Stimulated activated CD4-positive, alpha-beta T cell treated with anti-CD3 and anti-CD28 coated beads, Interleukin-15, amount 100 ng/mL, for 24 hours (primary cell): Measurements from ENCODE around the gene RAD21L1.

ENCODE experiments used
- DNase-seq: peaks from one replicate; pipeline ENCODE4 v3.0.0-alpha.2; 2020

RAD21L1 gene

DNA sequence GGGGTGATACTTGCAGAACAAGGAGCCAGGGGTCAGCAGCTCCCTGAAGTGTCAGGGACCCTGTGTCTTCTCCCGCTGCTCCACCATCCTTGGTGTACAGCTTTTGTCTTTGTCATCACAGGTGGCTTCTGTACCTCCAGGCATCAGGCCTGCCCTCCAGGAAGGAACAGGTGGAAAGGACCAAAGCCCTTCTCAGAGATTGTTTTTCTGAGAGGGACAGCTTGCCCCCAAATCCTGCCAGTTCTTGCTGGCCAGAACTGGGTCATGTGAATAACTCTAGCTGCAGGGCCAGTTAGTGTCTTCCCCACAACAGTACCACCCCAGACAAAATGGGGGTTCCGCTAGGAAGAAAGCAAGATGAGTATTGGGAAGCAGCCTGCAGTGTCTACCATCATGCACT lies 71.6 kb downstream of the RAD21L1 start:
- DNase-seq = no peak

DNA sequence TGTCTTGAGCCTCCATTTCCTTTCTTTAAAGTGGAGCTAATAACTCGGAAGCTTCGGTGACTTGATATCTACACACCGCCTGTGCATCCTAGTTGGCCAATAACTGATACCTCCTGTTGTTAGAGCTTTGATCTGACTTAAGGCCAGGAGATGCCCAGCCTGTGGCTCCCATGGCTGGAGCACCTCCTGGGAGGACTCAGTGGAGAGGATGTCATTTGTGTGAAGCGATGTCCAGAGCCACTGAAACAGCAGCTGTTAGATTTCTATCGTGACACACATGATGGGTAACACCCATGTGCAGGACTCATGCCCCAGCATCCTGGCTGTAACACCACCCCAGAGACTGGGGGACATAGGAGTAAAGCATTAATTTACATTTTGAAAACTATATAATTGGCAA lies 72.3 kb downstream of the RAD21L1 start:
- DNase-seq = no peak

DNA sequence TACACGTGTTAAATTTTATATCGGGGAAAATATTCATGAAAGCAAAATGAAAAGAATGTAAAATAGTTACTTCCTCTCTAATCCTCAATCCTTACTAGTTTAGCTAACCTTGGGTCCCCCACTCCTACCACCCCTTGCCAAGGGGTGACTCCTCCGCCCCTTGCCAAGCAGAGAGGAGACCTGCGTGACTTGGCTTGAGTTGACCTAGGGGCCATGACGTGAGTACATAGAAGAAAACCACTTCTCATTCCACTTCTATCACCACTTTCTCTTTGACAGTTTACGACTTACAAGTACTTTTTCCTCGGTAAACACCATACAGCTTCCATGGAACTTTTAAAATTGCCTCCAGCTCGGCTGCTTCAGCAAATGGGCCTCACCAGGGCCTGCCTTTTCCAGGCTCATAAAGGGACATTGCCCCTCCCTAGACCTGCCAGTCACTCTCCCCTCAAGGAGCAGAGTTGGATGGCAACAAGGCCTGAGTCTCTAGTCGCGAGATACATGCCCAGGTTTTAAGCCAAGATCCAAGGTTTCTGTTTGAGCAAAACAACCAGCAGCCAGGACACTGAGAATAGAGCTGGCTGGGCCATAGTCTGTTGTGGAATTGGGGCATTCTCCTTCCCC lies 73.2 kb downstream of the RAD21L1 start:
- no peak for DNase-seq

DNA sequence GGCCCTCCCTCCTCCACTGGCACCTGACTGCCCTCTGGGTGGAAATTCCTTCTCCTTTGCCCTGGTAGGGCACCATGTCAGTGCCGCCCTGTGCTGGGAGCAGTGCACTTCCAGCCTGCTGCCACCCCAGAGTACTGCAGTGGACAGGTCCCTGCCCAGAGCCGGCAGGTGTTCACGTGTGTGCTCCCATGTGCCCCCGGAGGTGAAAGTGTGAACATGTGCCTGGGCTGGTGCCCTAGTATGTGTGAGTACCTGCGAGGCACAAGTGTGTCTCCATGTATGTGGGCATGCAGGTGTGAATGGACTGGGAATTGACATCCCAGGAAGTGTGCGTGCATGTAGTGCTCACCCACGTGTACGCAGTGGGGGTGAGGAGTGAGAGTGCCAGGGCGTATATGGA lies 73.7 kb downstream of the RAD21L1 start:
- peak; percentile 61 for DNase-seq

DNA sequence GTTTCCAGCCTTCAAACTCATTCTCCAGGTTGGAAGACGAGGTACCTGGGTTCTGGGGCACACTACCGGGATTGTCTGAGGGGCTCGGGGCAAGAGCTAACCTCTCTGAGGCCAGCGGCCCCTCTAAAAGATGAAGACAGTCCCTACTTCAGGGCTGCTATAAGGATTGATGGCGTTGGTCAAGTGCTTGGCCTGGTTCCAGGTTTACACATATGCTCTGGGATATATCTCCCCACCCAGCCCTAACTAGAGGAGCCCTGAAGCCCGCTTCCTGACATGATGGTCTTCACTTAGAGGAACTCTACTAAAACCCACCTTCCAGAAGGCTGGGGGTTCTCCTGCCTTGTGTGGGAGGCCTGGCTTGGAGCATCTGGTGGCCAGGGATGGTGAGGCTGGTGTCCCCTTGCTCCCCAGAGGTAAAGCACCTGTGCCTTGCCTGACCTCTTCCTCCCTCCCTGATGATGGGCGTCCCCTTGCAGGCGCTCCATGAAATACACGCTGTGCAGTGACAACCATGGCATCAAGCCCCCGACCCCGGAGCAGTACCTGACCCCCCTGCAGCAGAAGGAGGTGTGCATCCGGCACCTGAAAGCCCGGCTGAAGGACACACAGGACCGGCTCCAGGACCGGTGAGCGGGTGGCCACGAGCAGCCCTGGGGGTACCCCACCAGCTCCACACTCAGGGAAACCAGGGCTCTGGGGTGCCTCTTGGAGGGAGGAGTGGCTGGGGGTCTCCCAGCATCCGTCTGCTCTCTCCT lies 74.4 kb downstream of the RAD21L1 start:
- DNase-seq = no peak

DNA sequence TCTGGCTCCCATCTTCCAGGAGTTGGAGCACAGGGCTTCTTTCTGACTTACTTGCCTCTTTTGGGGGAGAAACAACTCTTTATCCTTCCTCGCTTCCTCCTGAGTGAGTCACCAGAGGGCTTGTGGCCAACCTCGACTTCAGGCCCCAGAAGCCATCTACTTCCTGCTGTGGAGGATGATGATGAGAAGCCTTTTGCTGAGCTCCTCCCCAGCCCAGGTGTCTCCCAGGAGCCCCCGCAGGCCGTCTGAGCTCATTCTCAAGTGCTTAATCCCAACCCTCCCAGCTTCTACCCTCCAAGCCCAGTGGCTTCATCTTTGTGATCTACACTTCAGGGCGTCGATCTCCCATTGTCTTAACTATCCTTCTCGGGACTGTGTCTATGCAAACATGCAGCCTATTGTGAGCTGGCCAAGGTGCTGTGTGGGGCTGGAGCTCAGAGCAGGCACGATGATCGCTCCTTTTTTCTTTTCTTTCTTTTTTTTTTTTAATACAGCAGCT lies 75.2 kb downstream of the RAD21L1 start:
- DNase-seq = peak; percentile 66

DNA sequence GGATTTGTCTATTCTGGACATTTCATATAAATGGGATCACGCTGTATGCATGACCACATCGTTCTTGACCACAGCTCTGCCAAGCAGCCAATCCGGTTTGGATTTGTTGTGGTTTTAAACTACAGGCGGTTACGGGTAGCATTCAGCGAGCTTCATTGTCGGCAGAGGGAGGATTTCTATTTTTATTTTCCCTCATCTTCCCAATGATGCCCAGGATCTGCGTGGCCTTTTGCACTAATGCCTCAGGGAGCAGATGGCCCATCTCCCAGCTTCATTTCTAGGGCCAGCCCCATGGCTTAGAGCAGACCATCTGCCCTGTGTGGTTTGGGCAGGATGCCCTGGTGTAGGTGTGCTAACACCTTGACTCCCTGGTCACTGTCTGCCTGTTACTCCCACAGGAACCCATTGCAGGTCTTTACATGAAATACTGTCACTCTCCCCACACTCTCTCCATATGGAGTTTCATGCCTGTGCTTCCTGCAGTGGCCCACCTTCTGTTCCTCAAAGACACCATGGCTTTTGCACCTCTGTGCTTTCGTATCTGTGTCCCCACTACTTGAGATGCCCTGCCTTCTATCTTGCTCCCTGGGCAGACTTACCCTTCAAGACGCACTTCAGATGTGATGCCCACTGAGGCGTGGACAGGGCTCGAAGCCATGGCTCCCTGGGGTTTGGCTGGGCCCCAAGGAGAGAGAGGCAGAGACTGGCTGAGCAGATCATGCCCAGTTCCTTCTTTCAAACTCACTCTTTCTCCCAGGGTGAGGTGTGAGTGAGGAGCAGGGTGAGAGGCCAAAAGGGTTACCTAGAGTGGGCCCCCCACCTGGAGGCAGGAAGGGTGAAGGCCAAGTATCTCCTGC lies 77.1 kb downstream of the RAD21L1 start:
- peak; percentile 39 for DNase-seq

DNA sequence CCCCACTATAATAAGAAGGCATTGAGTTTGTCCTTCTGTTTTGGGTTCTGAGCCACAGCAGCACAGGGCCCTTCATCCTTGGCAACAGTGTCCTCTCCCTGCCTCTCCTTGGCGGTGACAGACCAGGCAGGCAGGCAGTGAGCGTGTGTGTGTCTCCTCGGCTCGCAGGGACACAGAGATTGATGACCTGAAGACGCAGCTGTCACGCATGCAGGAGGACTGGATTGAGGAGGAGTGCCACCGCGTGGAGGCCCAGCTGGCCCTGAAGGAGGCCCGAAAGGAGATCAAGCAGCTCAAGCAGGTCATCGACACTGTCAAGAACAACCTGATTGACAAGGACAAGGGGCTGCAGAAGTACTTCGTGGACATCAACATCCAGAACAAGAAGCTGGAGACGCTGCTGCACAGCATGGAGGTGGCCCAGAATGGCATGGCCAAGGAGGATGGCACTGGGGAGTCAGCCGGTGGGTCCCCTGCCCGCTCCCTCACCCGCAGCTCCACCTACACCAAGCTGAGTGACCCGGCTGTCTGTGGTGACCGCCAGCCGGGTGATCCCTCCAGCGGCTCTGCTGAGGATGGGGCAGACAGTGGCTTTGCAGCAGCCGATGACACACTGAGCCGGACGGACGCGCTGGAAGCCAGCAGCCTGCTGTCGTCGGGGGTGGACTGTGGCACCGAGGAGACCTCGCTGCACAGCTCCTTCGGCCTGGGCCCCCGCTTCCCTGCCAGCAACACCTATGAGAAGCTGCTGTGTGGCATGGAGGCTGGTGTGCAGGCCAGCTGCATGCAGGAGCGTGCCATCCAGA lies 79.1 kb downstream of the RAD21L1 start:
- no peak for DNase-seq
